ENCODE results near the gene LAMA2. TPM values are rescaled to one million over a fixed set of nuclear protein-coding genes. Genes with fewer than 3 reads are reported as not detected.

LAMA2 gene
- total and polyA plus RNA-seq, 2 donors from 2014 or later = 2.2 to 20.8 TPM

- Histone ChIP-seq H3K4me1 (ENCODE audit: control insufficient read depth in 2 of 3, insufficient read depth in 2 of 3, low read depth in 1 of 3, low read length in 3 of 3) (no peaks in the 10 kb centered on the region), H3K27ac (ENCODE audit: low read depth in 2 of 2, low read length in 2 of 2) (no peak overlapping the region), H3K36me3 (ENCODE audit: control insufficient read depth in 2 of 3, insufficient read depth in 3 of 3, low read length in 3 of 3) (no peaks in the 10 kb centered on the region), H3K9ac (ENCODE audit: low read length in 3 of 3) (no peak overlapping the region), H3K27me3 (ENCODE audit: control insufficient read depth, insufficient read depth, low read length) (no peaks in the 10 kb centered on the region), H3K4me3 (ENCODE audit: low read length in 3 of 3) (no peak overlapping the region), H3K9me3 (ENCODE audit: control insufficient read depth in 2 of 3, insufficient read depth in 1 of 3, low read length in 3 of 3) (no peaks in the 10 kb centered on the region)
- DNase-seq = no peak
- no peak for TF ChIP-seq CTCF (IDR thresholded peaks at IDR 0.05; ENCODE audit: borderline replicate concordance, extremely low read depth, insufficient read depth)
- no peak for FAIRE-seq
- intact Hi-C loops (cut with DNase I) = no loop called here
Measured at GRCh38 chr6:129022011-129022553, 139.1 kb downstream of the LAMA2 start.

DNA sequence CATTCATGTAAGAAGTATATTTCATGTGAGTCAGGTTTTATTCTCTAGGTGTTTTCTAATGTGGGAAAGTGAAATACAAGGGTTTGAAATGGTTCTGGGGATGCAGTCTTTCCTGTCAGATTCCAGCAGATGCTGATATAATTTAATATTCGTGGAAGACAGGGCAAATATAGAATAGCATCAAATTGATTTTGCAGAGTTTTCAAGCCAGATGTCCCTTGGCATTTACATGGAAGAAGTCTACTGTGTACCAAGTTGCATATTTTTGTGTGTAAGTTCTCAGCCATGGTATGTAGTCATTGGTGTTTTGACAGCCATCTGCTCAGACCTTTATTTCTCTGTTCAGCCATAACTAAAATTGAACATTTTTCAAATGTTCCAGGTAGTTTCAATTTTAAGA, 143.7 kb downstream of the LAMA2 start:
- H3K9ac ChIP-seq (ENCODE audit: low read length in 3 of 3) = no peak overlapping the region
- H3K4me1 ChIP-seq (ENCODE audit: control insufficient read depth in 2 of 3, insufficient read depth in 2 of 3, low read depth in 1 of 3, low read length in 3 of 3) = no peaks in the 10 kb centered on the region
- H3K27me3 ChIP-seq (ENCODE audit: control insufficient read depth, insufficient read depth, low read length) = no peaks in the 10 kb centered on the region
- intact Hi-C loops (cut with DNase I) = no loop called here
- H3K36me3 ChIP-seq (ENCODE audit: control insufficient read depth in 2 of 3, insufficient read depth in 3 of 3, low read length in 3 of 3) = no peaks in the 10 kb centered on the region
- FAIRE-seq = no peak
- no peak for TF ChIP-seq CTCF (IDR thresholded peaks at IDR 0.05; ENCODE audit: borderline replicate concordance, extremely low read depth, insufficient read depth)
- no peak for DNase-seq
- H3K27ac ChIP-seq (ENCODE audit: low read depth in 2 of 2, low read length in 2 of 2) = no peak overlapping the region
- H3K9me3 ChIP-seq (ENCODE audit: control insufficient read depth in 2 of 3, insufficient read depth in 1 of 3, low read length in 3 of 3) = no peaks in the 10 kb centered on the region
- H3K4me3 ChIP-seq (ENCODE audit: low read length in 3 of 3) = no peak overlapping the region

- Histone ChIP-seq H3K4me1 (ENCODE audit: control insufficient read depth in 2 of 3, insufficient read depth in 2 of 3, low read depth in 1 of 3, low read length in 3 of 3) (no peaks in the 10 kb centered on the region), H3K27me3 (ENCODE audit: control insufficient read depth, insufficient read depth, low read length) (no peaks in the 10 kb centered on the region), H3K4me3 (ENCODE audit: low read length in 3 of 3) (no peak overlapping the region), H3K9me3 (ENCODE audit: control insufficient read depth in 2 of 3, insufficient read depth in 1 of 3, low read length in 3 of 3) (no peaks in the 10 kb centered on the region), H3K36me3 (ENCODE audit: control insufficient read depth in 2 of 3, insufficient read depth in 3 of 3, low read length in 3 of 3) (no peaks in the 10 kb centered on the region), H3K9ac (ENCODE audit: low read length in 3 of 3) (no peak overlapping the region), H3K27ac (ENCODE audit: low read depth in 2 of 2, low read length in 2 of 2) (no peak overlapping the region)
- FAIRE-seq = no peak
- intact Hi-C loops (cut with DNase I) = no loop called here
- no peak for TF ChIP-seq CTCF (IDR thresholded peaks at IDR 0.05; ENCODE audit: borderline replicate concordance, extremely low read depth, insufficient read depth)
- no peak for DNase-seq
Measured at GRCh38 chr6:129029778-129030177, 146.8 kb downstream of the LAMA2 start.

DNA sequence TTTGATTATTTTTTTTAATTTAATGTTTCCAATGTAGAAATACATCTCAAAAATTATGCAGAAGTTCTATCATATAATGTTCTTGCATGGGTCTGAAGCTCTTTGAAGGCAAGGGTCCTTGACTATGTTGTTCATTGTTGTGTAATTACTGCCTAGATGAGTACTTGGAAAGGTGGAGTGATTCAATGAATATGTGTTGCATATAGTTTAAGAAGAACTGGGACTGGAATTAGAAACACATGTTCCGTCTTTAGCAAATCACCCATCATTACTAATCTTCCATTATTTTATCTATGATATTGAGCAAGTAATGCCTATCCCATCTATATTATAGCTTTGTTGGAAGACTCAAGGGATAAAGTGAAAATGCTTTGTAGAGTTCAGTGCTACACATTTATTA, 147.3 kb downstream of the LAMA2 start:
- H3K4me3 ChIP-seq (ENCODE audit: low read length in 3 of 3) = no peak overlapping the region
- no peaks in the 10 kb centered on the region for H3K27me3 ChIP-seq (ENCODE audit: control insufficient read depth, insufficient read depth, low read length)
- H3K4me1 ChIP-seq (ENCODE audit: control insufficient read depth in 2 of 3, insufficient read depth in 2 of 3, low read depth in 1 of 3, low read length in 3 of 3) = no peaks in the 10 kb centered on the region
- no peak overlapping the region for H3K27ac ChIP-seq (ENCODE audit: low read depth in 2 of 2, low read length in 2 of 2)
- intact Hi-C loops (cut with DNase I) = no loop called here
- no peaks in the 10 kb centered on the region for H3K9me3 ChIP-seq (ENCODE audit: control insufficient read depth in 2 of 3, insufficient read depth in 1 of 3, low read length in 3 of 3)
- TF ChIP-seq CTCF (IDR thresholded peaks at IDR 0.05; ENCODE audit: borderline replicate concordance, extremely low read depth, insufficient read depth) = no peak
- FAIRE-seq (no peak), DNase-seq (no peak)
- no peak overlapping the region for H3K9ac ChIP-seq (ENCODE audit: low read length in 3 of 3)
- no peaks in the 10 kb centered on the region for H3K36me3 ChIP-seq (ENCODE audit: control insufficient read depth in 2 of 3, insufficient read depth in 3 of 3, low read length in 3 of 3)

Measured in kidney (tissue), 14 donors.